H9 (cell line): ENCODE data around the gene MYH15. TPM values are rescaled to one million over a fixed set of nuclear protein-coding genes. Genes with fewer than 3 reads are reported as not detected.

Experiments used
- DNase-seq: peaks from one replicate; pipeline ENCODE4 v3.0.0-alpha.2; 2017
- H2AFZ ChIP-seq: one replicate; pipeline ENCODE4 v1.6.1; 2013; ENCODE audit warnings: mild to moderate bottlenecking, low read length, control low read depth, moderate library complexity
- H2AK5ac ChIP-seq: 2 replicates; pipeline ENCODE4 v1.6.1; 2013; ENCODE audit warnings: low read length, control low read depth, mixed read lengths; ENCODE audit not compliant: insufficient read length
- H2BK120ac ChIP-seq: one replicate; pipeline ENCODE4 v1.6.1; 2013; ENCODE audit warnings: low read depth, mild to moderate bottlenecking, low read length, control low read depth, inconsistent platforms; ENCODE audit not compliant: poor library complexity, severe bottlenecking
- H2BK12ac ChIP-seq: 2 replicates; pipeline ENCODE4 v1.6.1; 2013; ENCODE audit warnings: low read length, control low read depth, mixed read lengths, low read depth; ENCODE audit not compliant: insufficient read length
- H2BK15ac ChIP-seq: 2 replicates; pipeline ENCODE4 v1.6.1; 2013; ENCODE audit warnings: low read depth, low read length, control low read depth
- H2BK20ac ChIP-seq: one replicate; pipeline ENCODE4 v1.6.1; 2013; ENCODE audit warnings: low read depth, mild to moderate bottlenecking, low read length, control low read depth, inconsistent platforms; ENCODE audit not compliant: poor library complexity, severe bottlenecking
- H2BK5ac ChIP-seq: 2 replicates; pipeline ENCODE4 v1.6.1; 2013; ENCODE audit warnings: low read length, control low read depth, mixed read lengths; ENCODE audit not compliant: insufficient read length
- H3K14ac ChIP-seq: 2 replicates; pipeline ENCODE4 v1.6.1; 2013; ENCODE audit warnings: low read length, control low read depth; ENCODE audit not compliant: insufficient read depth
- H3K18ac ChIP-seq: 2 replicates; pipeline ENCODE4 v1.6.1; 2013; ENCODE audit warnings: low read depth, mild to moderate bottlenecking, mixed read lengths, low read length, control low read depth; ENCODE audit not compliant: insufficient read length
- H3K23ac ChIP-seq: 2 replicates; pipeline ENCODE4 v1.6.1; 2013; ENCODE audit warnings: low read length, control low read depth, mixed read lengths, low read depth; ENCODE audit not compliant: insufficient read length
- H3K23me2 ChIP-seq: 2 replicates; pipeline ENCODE4 v1.6.1; 2013; ENCODE audit warnings: low read depth, mild to moderate bottlenecking, mixed read lengths, low read length, control low read depth; ENCODE audit not compliant: insufficient read length, poor library complexity, severe bottlenecking
- H3K27ac ChIP-seq: 2 replicates; pipeline ENCODE4 v1.5.1; 2013; ENCODE audit warnings: low read length, control low read depth, mixed read lengths, low read depth; ENCODE audit not compliant: insufficient read length
- H3K27me3 ChIP-seq: 2 replicates; pipeline ENCODE4 v1.6.1; 2013; ENCODE audit warnings: low read length, control low read depth, inconsistent platforms; ENCODE audit not compliant: insufficient read depth
- H3K4ac ChIP-seq: 2 replicates; pipeline ENCODE4 v1.6.1; 2013; ENCODE audit warnings: low read depth, mild to moderate bottlenecking, control low read depth, inconsistent platforms, low read length, moderate library complexity
- H3K4me1 ChIP-seq: 2 replicates; pipeline ENCODE4 v1.6.1; 2013; ENCODE audit warnings: low read length, control low read depth, inconsistent platforms; ENCODE audit not compliant: insufficient read depth
- H3K4me2 ChIP-seq: 2 replicates; pipeline ENCODE4 v1.6.1; 2013; ENCODE audit warnings: low read length, control low read depth, mixed read lengths; ENCODE audit not compliant: insufficient read length, insufficient read depth
- H3K56ac ChIP-seq: 2 replicates; pipeline ENCODE4 v1.6.1; 2013; ENCODE audit warnings: low read depth, mild to moderate bottlenecking, mixed read lengths, low read length, control low read depth; ENCODE audit not compliant: insufficient read length
- H3K79me1 ChIP-seq: 2 replicates; pipeline ENCODE4 v1.6.1; 2013; ENCODE audit warnings: low read depth, mild to moderate bottlenecking, moderate library complexity, low read length, control low read depth, inconsistent platforms; ENCODE audit not compliant: insufficient read depth, poor library complexity, severe bottlenecking
- H3K79me2 ChIP-seq: 2 replicates; pipeline ENCODE4 v1.6.1; 2013; ENCODE audit warnings: low read length, control low read depth, inconsistent platforms; ENCODE audit not compliant: insufficient read depth
- H3K9ac ChIP-seq: 2 replicates; pipeline ENCODE4 v1.6.1; 2013; ENCODE audit warnings: low read length, control low read depth, mixed read lengths; ENCODE audit not compliant: insufficient read length; ENCODE audit errors: extremely low read depth
- H3K9me3 ChIP-seq: one replicate; pipeline ENCODE4 v1.6.1; 2013; ENCODE audit warnings: low read depth, low read length, inconsistent platforms; ENCODE audit not compliant: control insufficient read depth
- H3T11ph ChIP-seq: one replicate; pipeline ENCODE4 v1.6.1; 2013; ENCODE audit warnings: mild to moderate bottlenecking, low read length, control low read depth, inconsistent platforms
- H4K20me1 ChIP-seq: one replicate; pipeline ENCODE4 v1.6.1; 2013; ENCODE audit not compliant: control insufficient read depth, insufficient read length, insufficient read depth
- H4K5ac ChIP-seq: 2 replicates; pipeline ENCODE4 v1.6.1; 2013; ENCODE audit warnings: low read depth, mild to moderate bottlenecking, mixed read lengths, low read length, control low read depth; ENCODE audit not compliant: insufficient read length
- H4K8ac ChIP-seq: replicated peaks from 2 replicates; pipeline ENCODE4 v1.6.1; 2013; ENCODE audit warnings: low read length, control low read depth, mixed read lengths, low read depth; ENCODE audit not compliant: insufficient read length
- H4K91ac ChIP-seq: 2 replicates; pipeline ENCODE4 v1.6.1; 2013; ENCODE audit warnings: low read depth, mild to moderate bottlenecking, moderate library complexity, mixed read lengths, low read length, control low read depth; ENCODE audit not compliant: insufficient read length
- H3K27ac Mint-ChIP-seq, 3 experiments: 2 replicates in 2 of 3; 3 replicates in 1 of 3; pipeline ENCODE4 v1.8.0; 2020 to 2021; ENCODE audit warnings: mixed read lengths in 3 of 3, mild to moderate bottlenecking in 1 of 3, moderate library complexity in 1 of 3
- H3K27me3 Mint-ChIP-seq: 2 replicates; pipeline ENCODE4 v1.8.0; 2021; ENCODE audit warnings: low read depth, mild to moderate bottlenecking, moderate library complexity, mixed read lengths
- H3K36me3 Mint-ChIP-seq, 3 experiments: 2 replicates in 2 of 3; 3 replicates in 1 of 3; pipeline ENCODE4 v1.8.0; 2020 to 2021; ENCODE audit warnings: low read depth in 3 of 3, mixed read lengths in 3 of 3; ENCODE audit not compliant: insufficient read depth in 1 of 3
- H3K4me1 Mint-ChIP-seq, 2 experiments: 2 replicates each; pipeline ENCODE4 v1.8.0; 2020; ENCODE audit warnings: mixed read lengths in 2 of 2
- H3K4me3 Mint-ChIP-seq, 2 experiments: 2 replicates in 1 of 2; 3 replicates in 1 of 2; pipeline ENCODE4 v1.8.0; 2020 to 2021; ENCODE audit warnings: mild to moderate bottlenecking in 2 of 2, mixed read lengths in 2 of 2, moderate library complexity in 1 of 2
- H3K9me3 Mint-ChIP-seq, 2 experiments: 2 replicates in 1 of 2; 3 replicates in 1 of 2; pipeline ENCODE4 v1.8.0; 2020; ENCODE audit warnings: mild to moderate bottlenecking in 2 of 2, mixed read lengths in 2 of 2, moderate library complexity in 1 of 2
- CTCF ChIP-seq: fragments of 200-600 bp; sonication (generic); conservative IDR thresholded peaks from 3 replicates; pipeline ENCODE4 v1.8.0; 2021; ENCODE audit warnings: antibody characterized with exemption, mild to moderate bottlenecking
- WGBS: extraction: QIAGEN DNeasy Blood & Tissue Kit; methylation state at CpG from one replicate; pipeline ENCODE4 v1.1.7; 2013; ENCODE audit warnings: missing lambda C conversion rate, low lambda C conversion rate, mixed read lengths; ENCODE audit not compliant: insufficient read length; ENCODE audit errors: extremely low coverage; 5-methylcytosine and 5-hydroxymethylcytosine counted together
- total RNA-seq: library from RNA; stranded (reverse); gene quantifications from 2 replicates; pipeline ENCODE4 v1.2.1, GENCODE V29; 2021

Gene MYH15
- total RNA-seq, 1 experiment from 2014 or later = 0.13 TPM

GRCh38 chr3:108401836-108402235 is 108.6 kb downstream of the MYH15 start:
- Histone ChIP-seq H3K23ac (no peak overlapping the region), H3K23me2 (no peaks in the 10 kb centered on the region), H3K4ac (no peak overlapping the region), H3K79me1 (no peaks in the 10 kb centered on the region), H4K91ac (no peak overlapping the region), H3K18ac (no peak overlapping the region), H3K4me2 (no peak overlapping the region), H3K27ac (no peak overlapping the region), H4K20me1 (no peaks in the 10 kb centered on the region), H3K79me2 (no peaks in the 10 kb centered on the region), H4K5ac (no peak overlapping the region), H2AFZ (no peak overlapping the region), H2BK15ac (no peak overlapping the region), H3K9me3 (no peaks in the 10 kb centered on the region), H3K4me1 (no peaks in the 10 kb centered on the region), H3K9ac (no peak overlapping the region), H2BK20ac (no peak overlapping the region), H3K14ac (no peak overlapping the region), H3K56ac (no peak overlapping the region), H4K8ac (no peak overlapping the region), H3K27me3 (no peaks in the 10 kb centered on the region), H2BK5ac (no peak overlapping the region), H2BK12ac (no peak overlapping the region), H3T11ph (no peak overlapping the region), H2AK5ac (no peak overlapping the region), H2BK120ac (no peak overlapping the region)
- no peaks in the 10 kb centered on the region for H3K9me3 Mint-ChIP-seq
- no peak for TF ChIP-seq CTCF
- no peaks in the 10 kb centered on the region for H3K36me3 Mint-ChIP-seq
- no peak for DNase-seq
- H3K27me3 Mint-ChIP-seq = 0 out of 2 replicates have a peak, but pooled peaks cover 1% of the 10 kb centered on the region
- H3K4me1 Mint-ChIP-seq = peaks cover 2 to 7% of the 10 kb centered on the region in 2 experiments
- no peak overlapping the region; a peak in 1 of 7 replicates for H3K27ac Mint-ChIP-seq
- no CpG with 5 or more reads among the region's 2 CpGs for WGBS
- no peak overlapping the region for H3K4me3 Mint-ChIP-seq
